ENCODE data around the gene TRIM44. TPM values are rescaled to one million over a fixed set of nuclear protein-coding genes. Genes with fewer than 3 reads are reported as not detected.
A peak's percentile ranks its signal among the peaks of the same experiment; 100 is the strongest.

TRIM44 gene
- total and polyA plus RNA-seq, 2 donors (not counting 3 experiments of a cell fraction or from before 2014, with no cell fraction given): 31.7 to 72.0 TPM

DNA sequence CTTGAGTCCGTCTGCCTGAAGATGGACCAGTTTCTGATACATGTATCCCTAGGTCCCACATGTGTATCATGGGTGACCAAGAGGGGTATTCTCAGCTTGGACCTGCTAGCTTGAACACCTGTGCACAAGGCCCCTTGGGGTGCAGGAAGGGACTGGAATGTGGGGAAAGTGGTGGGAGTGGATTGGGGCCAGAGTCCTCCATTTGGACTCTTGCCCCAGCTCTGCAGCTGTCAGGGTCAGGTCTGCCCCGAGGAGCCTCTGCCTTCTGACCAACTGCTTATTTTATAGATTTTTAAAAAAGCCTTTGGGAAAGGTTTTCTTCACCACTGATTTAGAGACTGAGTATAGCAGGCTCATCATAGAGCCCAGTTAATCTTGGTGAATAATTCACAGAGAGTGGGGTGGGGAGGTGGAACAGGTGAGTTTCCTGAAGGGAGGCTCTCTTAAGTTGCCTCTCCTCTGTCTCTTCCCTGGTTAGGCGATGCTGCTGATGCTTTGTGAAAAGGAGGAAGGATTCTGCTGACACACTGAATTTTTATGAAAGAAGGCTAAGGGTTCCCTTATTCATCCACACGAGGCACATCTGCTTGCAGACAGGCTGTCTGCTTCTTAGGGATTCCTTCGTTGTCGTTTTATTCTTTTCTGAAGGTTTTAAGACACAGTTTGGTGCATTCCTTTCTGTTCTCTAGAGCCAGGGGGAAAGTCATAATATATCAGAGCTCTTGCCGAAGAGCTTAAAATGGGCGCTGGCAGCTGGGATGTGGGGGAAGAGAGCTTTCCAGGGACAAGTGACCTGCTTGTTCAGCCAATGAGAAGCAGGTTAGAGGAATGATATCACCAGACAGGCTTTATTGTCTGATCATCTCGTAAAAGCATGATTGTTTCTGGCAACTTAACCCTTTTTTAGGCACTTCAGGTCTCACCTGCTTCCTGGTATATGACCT lies 19.9 kb downstream of the TRIM44 start:
- no peaks in the 10 kb centered on the region for H3K27me3 ChIP-seq (ENCODE audit: control insufficient read depth in 2 of 2, insufficient read depth in 2 of 2, low read length in 2 of 2)
- H3K4me1 ChIP-seq (ENCODE audit: control insufficient read depth, extremely low read depth, insufficient read depth, low read length): peaks cover 3% of the 10 kb centered on the region
- H2AFZ ChIP-seq (ENCODE audit: low read depth, low read length): no peak overlapping the region
- H3K4me2 ChIP-seq (ENCODE audit: insufficient read depth, low read length): no peak overlapping the region
- no peak for TF ChIP-seq MYC (IDR thresholded peaks at IDR 0.05; ENCODE audit: low read depth, low read length)
- TF ChIP-seq POLR2A (IDR thresholded peaks at IDR 0.05; ENCODE audit: low read depth, low read length): no peak
- TF ChIP-seq JUN (IDR thresholded peaks at IDR 0.05; ENCODE audit: borderline replicate concordance, insufficient read depth, insufficient read length, low read depth): no peak
- no peak for TF ChIP-seq EZH2 (IDR thresholded peaks at IDR 0.05; ENCODE audit: borderline replicate concordance, low read depth, low read length, severe bottlenecking)
- TF ChIP-seq POLR2AphosphoS5 (IDR thresholded peaks at IDR 0.05; ENCODE audit: insufficient read depth, low read depth, low read length): no peak
- TF ChIP-seq, protein P1, sequence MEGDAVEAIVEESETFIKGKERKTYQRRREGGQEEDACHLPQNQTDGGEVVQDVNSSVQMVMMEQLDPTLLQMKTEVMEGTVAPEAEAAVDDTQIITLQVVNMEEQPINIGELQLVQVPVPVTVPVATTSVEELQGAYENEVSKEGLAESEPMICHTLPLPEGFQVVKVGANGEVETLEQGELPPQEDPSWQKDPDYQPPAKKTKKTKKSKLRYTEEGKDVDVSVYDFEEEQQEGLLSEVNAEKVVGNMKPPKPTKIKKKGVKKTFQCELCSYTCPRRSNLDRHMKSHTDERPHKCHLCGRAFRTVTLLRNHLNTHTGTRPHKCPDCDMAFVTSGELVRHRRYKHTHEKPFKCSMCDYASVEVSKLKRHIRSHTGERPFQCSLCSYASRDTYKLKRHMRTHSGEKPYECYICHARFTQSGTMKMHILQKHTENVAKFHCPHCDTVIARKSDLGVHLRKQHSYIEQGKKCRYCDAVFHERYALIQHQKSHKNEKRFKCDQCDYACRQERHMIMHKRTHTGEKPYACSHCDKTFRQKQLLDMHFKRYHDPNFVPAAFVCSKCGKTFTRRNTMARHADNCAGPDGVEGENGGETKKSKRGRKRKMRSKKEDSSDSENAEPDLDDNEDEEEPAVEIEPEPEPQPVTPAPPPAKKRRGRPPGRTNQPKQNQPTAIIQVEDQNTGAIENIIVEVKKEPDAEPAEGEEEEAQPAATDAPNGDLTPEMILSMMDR (IDR thresholded peaks at IDR 0.05; ENCODE audit: extremely low read depth in 1 of 2, insufficient read depth in 1 of 2, low read depth in 1 of 2, low read length in 2 of 2): no peak
- no peak for TF ChIP-seq FOS (IDR thresholded peaks at IDR 0.05; ENCODE audit: borderline replicate concordance, insufficient read depth, low read length)
- TF ChIP-seq GATA2 (IDR thresholded peaks at IDR 0.05; ENCODE audit: insufficient read depth, insufficient read length, low read depth, low read length): no peak
- no peak for TF ChIP-seq MAX (IDR thresholded peaks at IDR 0.05; ENCODE audit: insufficient read depth, insufficient read length)
- H4K20me1 ChIP-seq (replicated peaks; ENCODE audit: control insufficient read depth, extremely low read depth, insufficient read depth, low read length): no peaks in the 10 kb centered on the region
- DNase-seq (ENCODE audit: low read depth, low spot score) (peak; percentile 10), FAIRE-seq (no peak)
- no peak overlapping the region for H3K9ac ChIP-seq (replicated peaks; ENCODE audit: extremely low read depth, insufficient read depth, low read length)
- no peak overlapping the region for H3K4me3 ChIP-seq (replicated peaks in 1 of 3; ENCODE audit: insufficient read depth in 1 of 3, low read depth in 1 of 3, low read length in 3 of 3)
- H3K79me2 ChIP-seq (ENCODE audit: control insufficient read depth, insufficient read depth, low read length): peaks cover 30% of the 10 kb centered on the region
- no peak overlapping the region for H3K27ac ChIP-seq (ENCODE audit: insufficient read depth, low read depth, low read length)
- dilution Hi-C loops (cut with MboI; ENCODE audit: extremely low pct_ligation_motif_present, low sequenced_read_pairs): no loop called here
- no peaks in the 10 kb centered on the region for H3K9me1 ChIP-seq (replicated peaks; ENCODE audit: control insufficient read depth, extremely low read depth, insufficient read depth, low read length)
- no peaks in the 10 kb centered on the region for H3K9me3 ChIP-seq (replicated peaks; ENCODE audit: control insufficient read depth, insufficient read depth, low read length)
- CTCF ChIA-PET: interaction anchor here (0.6 to 0.8 kb wide), 2 partner anchors 10 to 575 kb away, joined by 4 read pairs; no protein-coding TSS in a partner anchor
- peaks cover 0 to 2% of the 10 kb centered on the region in 2 experiments for H3K36me3 ChIP-seq (ENCODE audit: control insufficient read depth in 2 of 2, extremely low read depth in 1 of 2, insufficient read depth in 2 of 2, low read length in 2 of 2)
- POLR2A ChIA-PET: no interaction called here
- no TSS peak for BruUV-seq (replicated peaks)
- intact Hi-C loops (cut with micrococcal nuclease): no loop called here
